Measurements from ENCODE around the gene LSM12. TPM values are rescaled to one million over a fixed set of nuclear protein-coding genes. Genes with fewer than 3 reads are reported as not detected.

The LSM12 gene
- total and polyA plus RNA-seq, 2 of the 8 experiments (the other 6 are each of a cell fraction or from before 2014, with no cell fraction given) = 69.8 to 142 TPM

DNA sequence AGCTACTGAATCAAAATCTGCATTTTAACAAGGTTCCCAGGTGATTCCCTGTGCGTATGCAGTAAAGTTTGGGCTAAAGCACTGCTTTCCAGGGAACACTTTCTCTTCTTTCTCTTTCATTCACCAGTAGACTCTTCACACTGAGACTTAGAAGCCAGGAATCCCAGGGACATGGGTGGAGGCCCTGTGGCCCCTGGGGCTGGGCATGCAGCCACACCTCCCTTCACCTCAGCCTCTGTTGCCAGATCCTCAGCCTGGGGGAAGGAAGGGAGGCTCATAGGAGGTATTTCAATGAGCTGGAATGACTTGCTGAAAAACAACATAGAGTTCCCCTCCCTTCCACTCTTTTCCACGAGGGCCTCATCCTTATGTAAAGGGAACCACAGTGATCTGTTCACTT is 5.3 kb upstream of the LSM12 start:
- peak overlapping the region; percentile 50 to 86 (median 82) for H3K4me3 ChIP-seq (ENCODE audit: extremely low read depth in 1 of 4, insufficient read depth in 2 of 4, low read depth in 3 of 4, low read length in 4 of 4)

More for the DNA sequence above, 5.3 kb upstream of the LSM12 start:
- Histone ChIP-seq H3K9ac (replicated peaks in 1 of 4; ENCODE audit: extremely low read depth in 1 of 4, low read depth in 3 of 4, low read length in 3 of 4) (peak overlapping the region in 2 of 4 experiments; percentile 20; a peak in 2 of 7 replicates), H2BK5ac (ENCODE audit: low read depth, low read length) (no peak overlapping the region; the same call in 1 of the 2 replicates), H3K4ac (replicated peaks; ENCODE audit: insufficient read length, low read depth, low read length) (no peak overlapping the region), H3K27me3 (replicated peaks in 1 of 4; ENCODE audit: control insufficient read depth in 3 of 4, extremely low read depth in 1 of 4, insufficient read depth in 3 of 4, low read length in 3 of 4) (no peaks in the 10 kb centered on the region), H3K4me2 (ENCODE audit: insufficient read depth in 1 of 2, low read depth in 2 of 2, low read length in 2 of 2) (peak overlapping the region; percentile 77 to 87), H3K23ac (ENCODE audit: insufficient read length) (no peak overlapping the region), H4K20me1 (replicated peaks in 1 of 2; ENCODE audit: control insufficient read depth in 1 of 2, insufficient read depth in 2 of 2, low read length in 2 of 2) (peaks cover 0 to 7% of the 10 kb centered on the region in 2 experiments), H4K8ac (ENCODE audit: extremely low read depth, insufficient read depth, low read length) (no peak overlapping the region), H2BK15ac (ENCODE audit: low read length) (no peak overlapping the region), H3K36me3 (ENCODE audit: control insufficient read depth in 2 of 4, insufficient read depth in 4 of 4, low read length in 3 of 4) (peaks cover 11 to 25% (median 18%) of the 10 kb centered on the region in 4 experiments; a peak in 6 of 8 replicates), H3K4me1 (replicated peaks in 1 of 4; ENCODE audit: control insufficient read depth in 3 of 4, insufficient read depth in 4 of 4, low read length in 3 of 4) (peaks cover 0 to 4% (median under 1%) of the 10 kb centered on the region in 4 experiments; a peak in 3 of 7 replicates), H3K79me2 (ENCODE audit: control insufficient read depth in 1 of 2, insufficient read depth in 2 of 2, low read length in 2 of 2) (peaks cover 0 to 19% of the 10 kb centered on the region in 2 experiments; a peak in 2 of 4 replicates), H3K23me2 (ENCODE audit: low read depth, low read length) (peaks cover 6% of the 10 kb centered on the region; the same call in 1 of the 2 replicates), H2AK5ac (ENCODE audit: low read depth, low read length) (peak overlapping the region; percentile 69; the same call in 1 of the 2 replicates), H2BK12ac (ENCODE audit: low read depth, low read length) (no peak overlapping the region), H3K18ac (ENCODE audit: extremely low read depth, low read length) (no peak overlapping the region), H3K14ac (ENCODE audit: insufficient read length) (no peak overlapping the region), H3K56ac (replicated peaks; ENCODE audit: insufficient read length, low read depth, low read length) (no peak overlapping the region), H2AFZ (ENCODE audit: low read length) (no peak overlapping the region), H4K5ac (ENCODE audit: insufficient read length, low read depth, low read length) (no peak overlapping the region), H3K27ac (ENCODE audit: low read depth, low read length) (no peak overlapping the region), H2BK20ac (ENCODE audit: low read length) (no peak overlapping the region), H4K91ac (replicated peaks; ENCODE audit: insufficient read length, low read length) (no peak overlapping the region), H3K79me1 (ENCODE audit: low read depth, low read length) (no peaks in the 10 kb centered on the region), H3K9me3 (ENCODE audit: insufficient read depth in 2 of 2, low read depth in 1 of 2, low read length in 1 of 2) (no peaks in the 10 kb centered on the region), H2BK120ac (replicated peaks; ENCODE audit: low read depth, low read length) (no peak overlapping the region)
- no peak for DNase-seq (ENCODE audit: low read depth in 1 of 2, low spot score in 2 of 2)
- TF ChIP-seq POLR2A (IDR thresholded peaks at IDR 0.05; ENCODE audit: control extremely low read depth in 1 of 2, low read depth in 2 of 2, low read length in 2 of 2) (no peak), RFX5 (IDR thresholded peaks at IDR 0.05; ENCODE audit: borderline replicate concordance, low read depth, low read length) (no peak), RAD21 (IDR thresholded peaks at IDR 0.05 in 1 of 2, conservative IDR thresholded peaks at IDR 0.05 in 1 of 2; ENCODE audit: low read depth in 2 of 2, low read length in 2 of 2) (no peak), SUZ12 (IDR thresholded peaks at IDR 0.05; ENCODE audit: low read length) (no peak), RXRA (IDR thresholded peaks at IDR 0.05; ENCODE audit: insufficient read depth, low read depth, low read length) (no peak), CHD1 (IDR thresholded peaks at IDR 0.05; ENCODE audit: low read depth, low read length) (no peak), BACH1 (IDR thresholded peaks at IDR 0.05; ENCODE audit: low read length) (no peak), EGR1 (IDR thresholded peaks at IDR 0.05; ENCODE audit: borderline replicate concordance, low read depth, low read length) (no peak), BRCA1 (IDR thresholded peaks at IDR 0.05; ENCODE audit: low read depth, low read length) (no peak), FOSL1 (IDR thresholded peaks at IDR 0.05; ENCODE audit: insufficient read depth, low read depth, low read length) (no peak), GABPA (IDR thresholded peaks at IDR 0.05; ENCODE audit: borderline replicate concordance, insufficient read depth, low read length) (no peak), ZNF274 (IDR thresholded peaks at IDR 0.05; ENCODE audit: borderline replicate concordance, extremely low read depth, low read length) (no peak)
- TF ChIP-seq, protein P1, sequence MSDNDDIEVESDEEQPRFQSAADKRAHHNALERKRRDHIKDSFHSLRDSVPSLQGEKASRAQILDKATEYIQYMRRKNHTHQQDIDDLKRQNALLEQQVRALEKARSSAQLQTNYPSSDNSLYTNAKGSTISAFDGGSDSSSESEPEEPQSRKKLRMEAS (IDR thresholded peaks at IDR 0.05) = no peak
- WGBS, 2 experiments (ENCODE audit: extremely low coverage in 1 of 2, insufficient coverage in 1 of 2, insufficient read length in 1 of 2, insufficient replicate concordance in 2 of 2, low coverage in 1 of 2, low lambda C conversion rate in 2 of 2, missing lambda C conversion rate in 1 of 2) = 54% methylated on average over 2 of the region's 2 CpGs; no CpG with 5 or more reads in 1 of the 2 experiments
- POLR2A ChIA-PET (ENCODE audit: partially characterized antibody) = interaction anchor here (0.7 to 4.2 kb wide), 7 partner anchors 11 to 52 kb away, joined by 3 to 33 read pairs (median 4); partner anchors contain the start of gene HDAC5
- CTCF ChIA-PET (ENCODE audit: partially characterized antibody) = interaction anchor here (0.8 to 7.1 kb wide), 2 partner anchors 14 to 162 kb away, joined by 3 to 71 read pairs; no protein-coding TSS in a partner anchor
- peak; percentile 7 for FAIRE-seq

All from H1 (cell line).